Measurements from ENCODE around the gene SLC36A2. TPM values are rescaled to one million over a fixed set of nuclear protein-coding genes. Genes with fewer than 3 reads are reported as not detected.
A peak's percentile ranks its signal among the peaks of the same experiment; 100 is the strongest.

Gene SLC36A2
- total RNA-seq, 1 experiment from 2014 or later = not detected

DNA sequence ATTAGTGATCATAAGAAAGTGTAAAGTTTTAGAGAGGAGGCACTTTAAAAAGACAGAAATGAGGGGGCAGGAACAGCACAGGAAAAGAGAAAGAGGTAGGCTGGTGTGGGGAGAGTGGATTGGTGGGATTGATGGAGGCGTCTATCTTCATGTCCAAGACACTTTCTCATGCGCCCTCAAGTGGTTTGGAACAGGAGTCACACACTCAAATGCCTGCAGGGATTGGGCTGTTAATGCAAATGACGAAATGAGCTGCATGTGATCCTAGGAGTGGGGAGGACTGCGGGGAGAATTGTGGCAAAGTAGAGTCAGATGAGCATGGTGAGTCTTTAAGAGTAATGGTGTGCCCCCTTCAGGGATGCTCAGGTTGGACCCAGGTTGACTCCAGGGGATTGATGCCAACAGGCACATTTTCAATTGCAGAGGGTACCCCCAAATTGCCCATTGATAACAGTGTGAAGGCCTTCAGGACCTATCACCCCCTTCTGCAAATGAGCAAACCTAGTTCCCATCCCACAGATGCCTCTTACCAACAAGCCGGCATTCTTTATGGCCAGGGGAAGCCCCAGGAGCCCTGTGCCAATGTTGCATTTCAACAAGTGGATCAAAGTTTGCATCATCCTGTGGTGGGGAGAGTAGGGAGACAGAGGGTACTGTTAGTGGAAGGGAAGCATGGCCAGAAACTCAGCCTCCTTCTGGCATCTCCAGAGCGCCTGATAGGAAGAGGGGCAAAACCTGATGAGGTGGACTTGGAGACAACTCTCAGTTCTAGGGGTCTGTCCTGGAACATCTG is 49.1 kb downstream of the SLC36A2 start:
- Histone ChIP-seq H3K36me3 (ENCODE audit: insufficient read depth, low read length, poor library complexity, severe bottlenecking) (no peaks in the 10 kb centered on the region), H3K4me3 (ENCODE audit: low read depth, low read length, poor library complexity, severe bottlenecking) (no peak overlapping the region), H3K4me1 (ENCODE audit: insufficient read depth, low read length, poor library complexity, severe bottlenecking) (no peaks in the 10 kb centered on the region), H3K27me3 (replicated peaks; ENCODE audit: insufficient read depth, low read depth, low read length, poor library complexity) (peaks cover 6% of the 10 kb centered on the region), H3K27ac (ENCODE audit: low read depth, low read length, poor library complexity, severe bottlenecking) (no peak overlapping the region), H3K9me3 (ENCODE audit: low read depth, low read length, poor library complexity, severe bottlenecking) (no peaks in the 10 kb centered on the region)
- ChIA-PET POLR2A (ENCODE audit: low non-redundant PET) (no interaction called here), CTCF (interaction anchor here (0.6 kb wide), 1 partner anchor 9 kb away, joined by 3 read pairs; no protein-coding TSS in a partner anchor)
- DNase-seq (ENCODE audit: low spot score) = peak; percentile 61
- intact Hi-C loops (cut with micrococcal nuclease; ENCODE audit: unreplicated experiment) = no loop called here
- no TSS peak for BruUV-seq (replicated peaks)
- no peak for TF ChIP-seq EZH2 (IDR thresholded peaks at IDR 0.05; ENCODE audit: borderline replicate concordance, low read depth, low read length, poor library complexity, severe bottlenecking)
- TF ChIP-seq, protein P1, sequence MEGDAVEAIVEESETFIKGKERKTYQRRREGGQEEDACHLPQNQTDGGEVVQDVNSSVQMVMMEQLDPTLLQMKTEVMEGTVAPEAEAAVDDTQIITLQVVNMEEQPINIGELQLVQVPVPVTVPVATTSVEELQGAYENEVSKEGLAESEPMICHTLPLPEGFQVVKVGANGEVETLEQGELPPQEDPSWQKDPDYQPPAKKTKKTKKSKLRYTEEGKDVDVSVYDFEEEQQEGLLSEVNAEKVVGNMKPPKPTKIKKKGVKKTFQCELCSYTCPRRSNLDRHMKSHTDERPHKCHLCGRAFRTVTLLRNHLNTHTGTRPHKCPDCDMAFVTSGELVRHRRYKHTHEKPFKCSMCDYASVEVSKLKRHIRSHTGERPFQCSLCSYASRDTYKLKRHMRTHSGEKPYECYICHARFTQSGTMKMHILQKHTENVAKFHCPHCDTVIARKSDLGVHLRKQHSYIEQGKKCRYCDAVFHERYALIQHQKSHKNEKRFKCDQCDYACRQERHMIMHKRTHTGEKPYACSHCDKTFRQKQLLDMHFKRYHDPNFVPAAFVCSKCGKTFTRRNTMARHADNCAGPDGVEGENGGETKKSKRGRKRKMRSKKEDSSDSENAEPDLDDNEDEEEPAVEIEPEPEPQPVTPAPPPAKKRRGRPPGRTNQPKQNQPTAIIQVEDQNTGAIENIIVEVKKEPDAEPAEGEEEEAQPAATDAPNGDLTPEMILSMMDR (conservative IDR thresholded peaks at IDR 0.05; ENCODE audit: low read depth, low read length) = peak; percentile 51

DNA sequence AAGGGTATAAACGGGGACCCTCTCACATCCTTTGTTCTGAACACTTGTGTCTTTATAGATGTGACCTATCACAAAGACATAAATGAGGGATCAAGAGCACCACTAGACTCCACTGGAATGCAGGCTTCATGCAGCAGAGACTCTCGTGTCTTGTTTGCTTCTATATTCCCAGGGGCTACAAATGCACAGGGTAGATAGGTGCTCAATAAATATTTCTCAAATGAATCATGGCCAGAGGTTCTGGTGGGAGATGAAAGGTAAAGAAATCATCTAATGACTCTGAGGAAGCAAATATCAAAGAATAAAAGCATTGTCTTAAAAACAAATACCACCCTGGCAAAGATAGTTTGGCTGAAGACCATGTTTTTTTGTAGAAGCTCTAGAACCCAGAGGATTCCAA is 50.4 kb downstream of the SLC36A2 start:
- no peak overlapping the region for H3K4me3 ChIP-seq (ENCODE audit: low read depth, low read length, poor library complexity, severe bottlenecking)
- intact Hi-C loops (cut with micrococcal nuclease; ENCODE audit: unreplicated experiment) = no loop called here
- DNase-seq (ENCODE audit: low spot score) = no peak
- TF ChIP-seq, protein P1 (conservative IDR thresholded peaks at IDR 0.05; ENCODE audit: low read depth, low read length) = no peak
- no peak for TF ChIP-seq EZH2 (IDR thresholded peaks at IDR 0.05; ENCODE audit: borderline replicate concordance, low read depth, low read length, poor library complexity, severe bottlenecking)
- H3K4me1 ChIP-seq (ENCODE audit: insufficient read depth, low read length, poor library complexity, severe bottlenecking) = no peaks in the 10 kb centered on the region
- ChIA-PET POLR2A (ENCODE audit: low non-redundant PET) (no interaction called here), CTCF (no interaction called here)
- no peak overlapping the region for H3K27ac ChIP-seq (ENCODE audit: low read depth, low read length, poor library complexity, severe bottlenecking)
- BruUV-seq (replicated peaks) = no TSS peak
- no peaks in the 10 kb centered on the region for H3K9me3 ChIP-seq (ENCODE audit: low read depth, low read length, poor library complexity, severe bottlenecking)
- peaks cover 5% of the 10 kb centered on the region for H3K27me3 ChIP-seq (replicated peaks; ENCODE audit: insufficient read depth, low read depth, low read length, poor library complexity)
- no peaks in the 10 kb centered on the region for H3K36me3 ChIP-seq (ENCODE audit: insufficient read depth, low read length, poor library complexity, severe bottlenecking)

DNA sequence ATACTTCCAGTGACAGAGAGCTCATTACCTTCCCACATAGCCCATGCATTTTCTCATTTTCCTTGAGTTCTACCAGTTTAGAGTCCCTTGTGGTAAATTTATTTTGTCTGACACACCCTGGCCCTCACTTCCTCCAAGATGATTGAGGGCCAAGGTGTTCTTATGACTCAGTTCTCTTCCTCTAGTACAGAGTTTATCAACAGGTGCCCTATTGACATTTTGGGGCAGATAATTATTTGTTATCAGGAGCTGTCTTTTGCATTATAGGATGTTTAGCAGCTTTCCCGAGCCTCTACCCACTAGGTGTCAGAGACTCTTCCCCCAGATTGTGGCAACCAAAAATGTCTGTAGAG is 50.9 kb downstream of the SLC36A2 start:
- intact Hi-C loops (cut with micrococcal nuclease; ENCODE audit: unreplicated experiment) = no loop called here
- no peak overlapping the region for H3K27ac ChIP-seq (ENCODE audit: low read depth, low read length, poor library complexity, severe bottlenecking)
- ChIA-PET CTCF (no interaction called here), POLR2A (ENCODE audit: low non-redundant PET) (no interaction called here)
- DNase-seq (ENCODE audit: low spot score) = no peak
- TF ChIP-seq EZH2 (IDR thresholded peaks at IDR 0.05; ENCODE audit: borderline replicate concordance, low read depth, low read length, poor library complexity, severe bottlenecking) = no peak
- TF ChIP-seq, protein P1 (conservative IDR thresholded peaks at IDR 0.05; ENCODE audit: low read depth, low read length) = no peak
- H3K27me3 ChIP-seq (replicated peaks; ENCODE audit: insufficient read depth, low read depth, low read length, poor library complexity) = peaks cover 3% of the 10 kb centered on the region
- H3K36me3 ChIP-seq (ENCODE audit: insufficient read depth, low read length, poor library complexity, severe bottlenecking) = no peaks in the 10 kb centered on the region
- H3K9me3 ChIP-seq (ENCODE audit: low read depth, low read length, poor library complexity, severe bottlenecking) = no peaks in the 10 kb centered on the region
- no peak overlapping the region for H3K4me3 ChIP-seq (ENCODE audit: low read depth, low read length, poor library complexity, severe bottlenecking)
- BruUV-seq (replicated peaks) = no TSS peak
- H3K4me1 ChIP-seq (ENCODE audit: insufficient read depth, low read length, poor library complexity, severe bottlenecking) = no peaks in the 10 kb centered on the region

All from A673 (cell line).